Transverse colon (tissue), 3 donors: ENCODE measurements around the gene TIMM17A.

ENCODE experiments used
- CTCF ChIP-seq, 5 experiments: fragments of 200-600 bp in 3 of 5; fragments of 450-650 bp in 2 of 5; sonication (generic) in 3 of 5; IDR thresholded peaks; 1 replicate in 2 of 5; 2 replicates in 3 of 5; pipeline ENCODE4 v1.5.1; 2016 to 2017; ENCODE audit warnings: antibody characterized with exemption in 5 of 5, inconsistent platforms in 3 of 5, mild to moderate bottlenecking in 2 of 5, moderate library complexity in 1 of 5
- EP300 ChIP-seq: sonication (generic); formaldehyde crosslinking; IDR thresholded peaks from one replicate; pipeline ENCODE4 v1.6.1; 2017; ENCODE audit warnings: antibody characterized with exemption, low read depth
- POLR2A ChIP-seq: fragments of 450-650 bp; IDR thresholded peaks from one replicate; pipeline ENCODE4 v1.6.1; 2016; ENCODE audit warnings: antibody characterized with exemption, mild to moderate bottlenecking, moderate library complexity

GRCh38 chr1:202007304-202007703 is 52.0 kb downstream of the TIMM17A start:
- TF ChIP-seq CTCF (IDR thresholded peaks at IDR 0.05), result no peak
- TF ChIP-seq EP300, result no peak
- no peak for TF ChIP-seq POLR2A
